NCI-H510A (cell line): ENCODE measurements around the gene S1PR3.

Experiments
- DNase-seq: peaks from one replicate; lab custom pipeline; 2025; lab: John Stamatoyannopoulos, UW

Gene S1PR3

DNA sequence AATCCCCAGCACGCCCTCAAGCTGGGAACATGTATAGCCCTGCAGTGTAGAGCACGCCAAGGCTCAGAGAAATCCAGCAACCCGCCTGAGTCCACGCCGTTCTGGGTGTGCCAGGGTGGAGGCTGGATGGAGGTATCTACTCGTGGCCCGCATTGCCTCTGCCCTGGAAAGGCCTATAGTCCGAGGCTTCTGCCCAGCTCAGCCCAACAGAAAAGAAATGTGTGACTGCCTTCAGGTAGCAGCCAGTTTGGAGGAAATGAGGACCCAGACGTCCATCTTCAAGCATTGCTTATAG lies 18.2 kb downstream of the S1PR3 start:
- DNase-seq = no peak

DNA sequence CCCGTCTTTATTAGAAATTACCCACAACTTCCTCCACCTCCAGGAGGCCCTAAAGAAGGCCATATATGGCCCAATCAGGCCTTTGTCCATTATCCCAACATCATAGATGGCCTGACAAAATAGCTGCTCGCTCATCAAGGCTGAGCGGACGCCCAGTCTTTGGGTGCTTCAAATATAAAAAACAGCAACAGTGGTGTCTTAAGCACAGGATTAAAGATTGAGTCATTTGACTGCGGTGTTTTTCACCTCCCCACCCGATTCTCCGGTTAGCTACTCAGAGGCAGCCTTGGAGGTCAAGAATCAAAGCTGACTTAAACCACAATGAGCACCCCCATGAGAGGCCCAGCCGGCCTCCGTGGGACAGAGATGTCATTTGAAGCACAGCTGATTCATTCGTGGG lies 18.8 kb downstream of the S1PR3 start:
- DNase-seq = no peak

DNA sequence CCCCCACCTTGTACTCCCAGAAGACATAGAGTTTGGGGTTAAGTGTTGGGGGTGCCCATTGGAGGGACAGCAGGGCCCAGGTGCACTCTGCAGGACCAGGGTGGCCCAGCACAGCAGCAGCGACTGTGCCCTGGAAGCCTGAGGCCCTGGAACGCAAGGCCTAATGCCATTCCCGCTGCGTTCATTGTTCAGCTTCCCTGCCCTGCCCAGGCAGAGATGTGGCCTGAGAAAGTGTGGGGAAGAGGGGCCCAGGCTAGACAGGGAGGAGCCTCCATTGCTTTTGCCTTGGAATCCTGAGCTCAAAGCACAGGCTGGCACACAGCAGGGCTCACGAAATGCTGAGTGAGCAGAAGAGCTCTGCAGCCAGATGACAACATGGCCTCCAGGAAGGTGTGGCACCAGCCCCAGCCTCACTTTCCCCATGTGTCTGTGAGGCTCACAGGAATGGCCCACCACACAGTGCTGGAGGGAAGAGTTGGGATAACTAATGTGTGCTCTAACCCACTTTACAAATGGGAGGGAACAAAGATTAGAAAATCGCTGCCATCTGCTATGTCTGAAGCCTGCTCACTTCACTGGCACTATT lies 19.4 kb downstream of the S1PR3 start:
- no peak for DNase-seq

GRCh38 chr9:89011683-89012082 lies 20.4 kb downstream of the S1PR3 start:
- no peak for DNase-seq

DNA sequence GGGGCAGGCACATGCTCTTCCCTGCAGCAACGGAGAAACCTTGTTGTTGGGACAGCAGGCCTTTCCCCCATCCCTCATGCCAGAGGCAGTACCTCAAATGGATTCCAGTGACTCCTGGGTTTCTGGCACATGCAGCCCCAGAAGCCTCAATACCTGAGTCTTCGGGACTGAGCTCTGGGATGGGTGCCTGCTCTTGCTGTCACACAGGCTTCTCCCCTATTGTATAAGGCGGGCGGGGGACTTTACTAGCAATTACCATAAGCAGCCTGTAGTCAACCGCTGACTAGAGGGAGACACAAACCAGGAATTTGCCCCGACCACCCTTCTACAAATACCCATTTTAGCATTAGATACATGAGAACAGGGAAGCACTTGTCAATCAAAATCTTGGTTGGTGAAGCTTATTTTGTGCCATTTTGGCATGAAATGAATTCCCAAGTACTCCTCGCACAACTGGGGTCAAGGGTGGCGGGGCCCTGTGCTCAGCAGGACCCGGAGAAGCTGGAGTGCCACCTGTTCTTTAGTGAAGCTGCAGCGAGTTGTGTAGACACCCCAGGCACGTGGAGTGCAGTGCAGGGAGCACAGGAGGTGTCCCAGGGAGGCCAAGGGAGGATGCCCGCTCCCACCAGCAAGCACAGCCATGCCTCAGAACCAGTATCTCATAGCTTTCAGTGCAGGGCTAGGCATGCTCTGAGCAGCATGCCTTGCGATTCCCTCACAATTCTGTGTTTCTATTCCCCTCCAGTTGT lies 21.2 kb downstream of the S1PR3 start:
- no peak for DNase-seq

GRCh38 chr9:89013660-89014059 lies 22.4 kb downstream of the S1PR3 start:
- no peak for DNase-seq

GRCh38 chr9:89014153-89014552 lies 22.9 kb downstream of the S1PR3 start:
- no peak for DNase-seq

DNA sequence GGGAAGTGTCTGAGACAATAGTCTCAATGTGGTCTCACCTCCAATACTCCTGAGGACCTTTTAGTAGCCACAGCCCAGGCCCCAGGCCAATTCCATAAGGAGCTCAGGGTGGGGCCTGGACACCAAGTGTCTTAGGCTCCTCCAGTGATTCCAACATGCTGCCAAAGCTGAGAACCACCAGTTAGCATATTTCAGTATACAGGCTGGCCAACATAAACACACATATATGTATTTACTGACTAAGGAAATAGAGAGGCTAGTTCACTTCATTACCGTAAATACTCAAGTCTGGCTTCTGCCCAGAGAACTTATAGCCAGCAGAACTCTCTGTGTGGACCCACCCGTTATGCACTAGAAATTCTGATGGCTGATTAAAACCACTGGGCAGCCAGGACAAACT lies 24.1 kb downstream of the S1PR3 start:
- no peak for DNase-seq

DNA sequence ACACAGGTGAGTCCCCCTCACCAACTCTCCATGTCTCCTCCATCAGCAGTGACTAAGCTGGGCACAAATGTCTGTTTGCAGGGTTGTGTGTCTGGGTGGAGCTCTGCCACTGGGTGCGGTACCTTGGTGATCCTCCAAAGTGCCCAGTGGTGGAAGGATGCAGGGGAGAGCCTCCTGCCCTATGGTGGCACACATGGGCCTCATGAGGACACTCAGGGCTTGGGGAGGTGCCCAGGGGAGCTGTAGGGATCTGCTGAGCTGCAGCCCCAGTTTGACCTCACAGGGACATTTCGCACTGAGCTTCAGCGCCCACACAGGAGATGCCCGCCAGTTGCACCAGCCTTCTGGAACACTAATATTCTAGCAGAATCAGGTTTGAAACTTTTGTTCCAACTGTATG lies 29.5 kb downstream of the S1PR3 start:
- DNase-seq = no peak

GRCh38 chr9:89021154-89021803 lies 30.0 kb downstream of the S1PR3 start:
- no peak for DNase-seq

DNA sequence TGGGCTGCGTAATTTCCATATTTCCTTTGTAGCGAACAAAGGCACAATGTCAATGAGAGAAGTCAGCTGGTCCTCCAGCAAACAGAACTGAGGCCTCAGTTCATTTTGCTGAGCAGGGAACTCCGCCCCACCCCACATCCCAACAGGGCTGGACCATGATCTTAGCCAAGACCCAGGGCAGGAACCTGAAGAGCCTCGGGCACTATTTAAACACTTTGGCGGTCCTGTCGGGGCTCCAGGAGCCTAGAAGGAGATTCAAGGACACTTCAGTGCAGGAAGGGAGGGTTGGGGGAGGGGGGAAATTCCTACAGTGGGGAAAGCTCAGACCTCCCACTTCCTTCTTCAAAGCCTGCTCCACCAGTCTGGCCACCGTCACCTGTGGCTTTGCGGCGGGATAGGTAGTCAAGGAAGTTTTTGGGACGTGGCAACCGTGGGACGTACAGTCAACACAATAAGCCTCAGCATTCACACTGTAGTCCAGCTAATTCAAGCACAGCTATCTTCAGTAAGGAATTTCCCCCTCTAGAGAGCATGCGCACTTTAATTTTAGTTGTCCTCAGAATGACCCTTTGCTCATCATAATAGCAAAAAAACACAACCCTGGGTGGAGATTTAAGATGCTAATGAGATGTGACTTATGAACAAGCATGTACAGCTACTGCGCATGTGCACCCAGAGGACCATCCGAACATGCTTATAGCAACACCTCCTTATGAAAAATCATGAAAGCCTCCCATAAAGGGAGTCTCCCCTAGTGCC lies 30.9 kb downstream of the S1PR3 start:
- no peak for DNase-seq

GRCh38 chr9:89022902-89023301 lies 31.6 kb downstream of the S1PR3 start:
- no peak for DNase-seq

- no peak for DNase-seq
Observed at GRCh38 chr9:89023740-89024139, 32.5 kb downstream of the S1PR3 start.

DNA sequence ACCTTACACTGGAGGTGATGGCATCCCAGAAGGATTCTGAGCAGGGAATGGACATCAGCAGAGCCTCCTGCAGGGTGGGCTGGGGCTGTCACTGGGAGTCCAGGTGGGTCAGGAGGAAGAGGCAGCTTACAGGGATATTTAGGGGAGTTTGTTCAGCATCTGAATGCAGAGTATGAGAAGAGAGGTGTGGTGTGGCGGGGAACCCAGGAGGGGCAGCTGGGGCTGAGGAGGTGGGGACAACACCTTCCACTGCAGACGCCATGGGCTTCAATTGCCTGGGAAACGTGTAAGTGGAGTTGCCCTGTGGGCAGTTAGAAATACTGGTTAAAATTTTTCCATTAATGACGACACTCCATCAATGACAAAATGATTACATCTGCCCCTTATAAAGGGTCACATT lies 33.5 kb downstream of the S1PR3 start:
- no peak for DNase-seq

- DNase-seq = no peak
Observed at GRCh38 chr9:89025553-89025952, 34.3 kb downstream of the S1PR3 start.

- no peak for DNase-seq
Observed at GRCh38 chr9:89026876-89027275, 35.6 kb downstream of the S1PR3 start.

DNA sequence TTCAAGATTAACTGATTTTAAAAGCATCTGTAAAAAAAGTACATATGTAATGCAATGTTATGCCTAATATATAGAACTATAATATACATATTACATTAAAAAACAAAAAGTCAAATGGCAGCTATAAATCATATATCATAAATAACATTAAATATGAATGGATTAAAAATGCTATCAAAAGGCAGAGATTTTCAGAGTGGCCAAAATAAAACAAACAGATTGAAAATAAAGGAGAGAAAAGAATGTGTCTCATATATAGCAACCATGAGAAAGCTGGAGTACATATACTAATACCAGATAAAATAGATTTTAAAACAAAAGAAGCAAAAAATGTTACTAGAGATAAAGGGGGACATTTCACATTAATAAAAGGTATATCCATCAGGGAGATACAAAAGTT lies 38.5 kb downstream of the S1PR3 start:
- no peak for DNase-seq

DNA sequence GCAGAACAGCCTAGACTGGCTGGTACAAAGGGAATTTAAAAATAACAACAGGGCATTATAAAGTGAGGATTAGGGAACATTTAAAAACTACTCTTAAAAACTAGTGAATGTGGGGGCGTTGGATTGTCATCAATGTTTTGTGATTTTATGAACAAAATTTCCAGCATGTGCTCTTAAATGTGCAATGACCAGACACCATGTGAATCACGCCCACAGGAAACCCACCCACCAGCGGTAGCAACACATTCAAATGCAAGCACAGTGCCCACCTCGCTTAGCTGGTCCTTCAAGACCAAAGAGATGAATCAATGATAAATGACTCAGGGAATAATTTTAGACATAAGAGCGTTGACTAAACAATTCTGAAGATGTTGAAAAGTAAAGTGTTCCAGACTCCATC lies 40.9 kb downstream of the S1PR3 start:
- DNase-seq = no peak

DNA sequence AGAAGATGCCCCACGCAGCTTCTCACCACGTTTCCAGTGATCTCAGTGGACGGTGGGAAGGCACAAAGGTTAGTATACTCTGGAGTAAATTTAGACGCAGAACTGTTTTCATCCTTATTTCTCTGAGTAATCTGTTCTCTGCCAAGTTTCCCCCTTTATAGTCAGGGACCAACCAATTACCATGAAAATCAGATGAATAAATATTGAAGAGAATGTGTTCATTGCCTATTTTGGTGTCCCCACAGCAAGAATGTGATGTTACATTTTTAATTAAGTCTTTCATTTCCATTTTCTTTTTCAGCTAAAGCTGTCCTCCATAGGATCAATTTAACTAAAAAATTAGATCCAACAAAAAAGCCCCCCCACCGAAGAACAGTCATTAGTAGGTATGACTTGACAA lies 41.4 kb downstream of the S1PR3 start:
- DNase-seq = no peak

DNA sequence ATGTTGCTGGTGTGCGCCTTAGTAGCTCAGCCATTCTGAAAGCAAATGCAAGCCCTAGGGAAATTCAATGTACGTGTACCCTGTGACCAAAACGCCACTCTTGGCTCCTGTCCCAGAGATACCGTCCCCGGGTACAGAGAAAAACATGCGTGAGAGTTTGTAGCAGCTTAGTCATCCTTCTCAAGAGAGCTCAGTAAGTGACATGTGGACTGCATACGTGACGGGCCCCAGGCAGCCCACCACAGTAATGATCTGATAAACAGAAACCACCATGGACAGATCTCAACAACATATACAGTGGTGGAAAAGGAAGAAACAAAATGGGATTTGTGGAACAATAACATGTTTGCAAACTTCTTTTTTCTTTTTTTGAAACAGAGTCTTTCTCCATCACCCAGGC lies 45.1 kb downstream of the S1PR3 start:
- no peak for DNase-seq

DNA sequence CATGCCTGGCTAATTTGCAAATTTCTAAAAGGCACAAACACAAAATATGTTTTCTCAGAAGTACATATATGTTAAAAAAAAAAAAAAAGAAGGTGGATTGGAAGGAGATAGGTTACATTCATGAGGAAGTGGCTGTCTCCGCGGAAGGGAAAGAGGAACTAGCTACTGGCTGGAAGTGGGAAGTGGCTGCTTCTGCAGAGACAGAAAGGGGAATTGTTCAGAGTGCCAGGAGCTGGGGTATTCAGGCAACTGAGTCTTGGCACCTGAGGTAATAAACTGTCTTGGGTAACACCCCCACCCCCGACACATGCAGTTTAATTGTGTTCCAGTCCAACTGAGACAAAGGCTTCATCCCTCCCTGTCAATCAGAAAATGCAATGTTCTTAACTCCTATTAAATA lies 45.6 kb downstream of the S1PR3 start:
- DNase-seq = no peak

GRCh38 chr9:89037346-89037745 lies 46.1 kb downstream of the S1PR3 start:
- no peak for DNase-seq

GRCh38 chr9:89037891-89038290 lies 46.6 kb downstream of the S1PR3 start:
- DNase-seq = no peak
